Measurements from ENCODE around the gene CRHR2. TPM values are rescaled to one million over a fixed set of nuclear protein-coding genes. Genes with fewer than 3 reads are reported as not detected.

Gene CRHR2
- total and polyA plus RNA-seq, 2 experiments from 2014 or later = 0.39 to 0.77 TPM

DNA sequence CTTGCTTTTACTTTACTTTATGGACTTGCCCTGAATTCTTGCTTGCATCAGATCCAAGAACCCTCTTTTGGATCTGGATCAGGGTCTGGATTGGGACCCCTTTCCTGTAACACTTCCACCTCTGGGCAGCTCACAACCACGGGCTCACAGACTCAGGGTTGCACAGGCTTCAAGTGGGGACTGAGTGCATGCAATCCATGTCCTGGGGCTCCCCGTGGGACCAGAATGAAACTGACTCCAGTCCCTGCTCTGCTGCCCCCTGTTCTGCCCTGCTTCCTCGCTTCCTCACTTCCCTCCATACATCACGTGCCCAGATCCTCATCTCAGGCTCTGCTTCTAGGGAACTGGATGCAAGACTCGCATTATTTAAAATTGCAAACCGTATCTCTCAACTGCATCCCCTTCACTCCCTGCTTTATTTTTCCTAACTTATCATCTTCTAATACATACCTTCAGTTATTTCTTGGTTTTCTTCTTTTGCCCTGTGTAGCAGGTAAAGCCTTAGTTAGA is 46.4 kb upstream of the CRHR2 start:
- H3K27me3 ChIP-seq = no peaks in the 10 kb centered on the region
- H3K4me1 ChIP-seq (ENCODE audit: low read depth) = no peaks in the 10 kb centered on the region
- no peak overlapping the region for H3K27ac ChIP-seq
- TF ChIP-seq, protein P1, sequence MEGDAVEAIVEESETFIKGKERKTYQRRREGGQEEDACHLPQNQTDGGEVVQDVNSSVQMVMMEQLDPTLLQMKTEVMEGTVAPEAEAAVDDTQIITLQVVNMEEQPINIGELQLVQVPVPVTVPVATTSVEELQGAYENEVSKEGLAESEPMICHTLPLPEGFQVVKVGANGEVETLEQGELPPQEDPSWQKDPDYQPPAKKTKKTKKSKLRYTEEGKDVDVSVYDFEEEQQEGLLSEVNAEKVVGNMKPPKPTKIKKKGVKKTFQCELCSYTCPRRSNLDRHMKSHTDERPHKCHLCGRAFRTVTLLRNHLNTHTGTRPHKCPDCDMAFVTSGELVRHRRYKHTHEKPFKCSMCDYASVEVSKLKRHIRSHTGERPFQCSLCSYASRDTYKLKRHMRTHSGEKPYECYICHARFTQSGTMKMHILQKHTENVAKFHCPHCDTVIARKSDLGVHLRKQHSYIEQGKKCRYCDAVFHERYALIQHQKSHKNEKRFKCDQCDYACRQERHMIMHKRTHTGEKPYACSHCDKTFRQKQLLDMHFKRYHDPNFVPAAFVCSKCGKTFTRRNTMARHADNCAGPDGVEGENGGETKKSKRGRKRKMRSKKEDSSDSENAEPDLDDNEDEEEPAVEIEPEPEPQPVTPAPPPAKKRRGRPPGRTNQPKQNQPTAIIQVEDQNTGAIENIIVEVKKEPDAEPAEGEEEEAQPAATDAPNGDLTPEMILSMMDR (IDR thresholded peaks at IDR 0.05; ENCODE audit: low read depth, low read length) = no peak
- no peak for DNase-seq (ENCODE audit: low read depth in 1 of 2, low spot score in 1 of 2)
- H3K4me3 ChIP-seq = no peak overlapping the region
- H3K36me3 ChIP-seq = no peaks in the 10 kb centered on the region
- no peaks in the 10 kb centered on the region for H3K9me3 ChIP-seq (ENCODE audit: low read depth)

DNA sequence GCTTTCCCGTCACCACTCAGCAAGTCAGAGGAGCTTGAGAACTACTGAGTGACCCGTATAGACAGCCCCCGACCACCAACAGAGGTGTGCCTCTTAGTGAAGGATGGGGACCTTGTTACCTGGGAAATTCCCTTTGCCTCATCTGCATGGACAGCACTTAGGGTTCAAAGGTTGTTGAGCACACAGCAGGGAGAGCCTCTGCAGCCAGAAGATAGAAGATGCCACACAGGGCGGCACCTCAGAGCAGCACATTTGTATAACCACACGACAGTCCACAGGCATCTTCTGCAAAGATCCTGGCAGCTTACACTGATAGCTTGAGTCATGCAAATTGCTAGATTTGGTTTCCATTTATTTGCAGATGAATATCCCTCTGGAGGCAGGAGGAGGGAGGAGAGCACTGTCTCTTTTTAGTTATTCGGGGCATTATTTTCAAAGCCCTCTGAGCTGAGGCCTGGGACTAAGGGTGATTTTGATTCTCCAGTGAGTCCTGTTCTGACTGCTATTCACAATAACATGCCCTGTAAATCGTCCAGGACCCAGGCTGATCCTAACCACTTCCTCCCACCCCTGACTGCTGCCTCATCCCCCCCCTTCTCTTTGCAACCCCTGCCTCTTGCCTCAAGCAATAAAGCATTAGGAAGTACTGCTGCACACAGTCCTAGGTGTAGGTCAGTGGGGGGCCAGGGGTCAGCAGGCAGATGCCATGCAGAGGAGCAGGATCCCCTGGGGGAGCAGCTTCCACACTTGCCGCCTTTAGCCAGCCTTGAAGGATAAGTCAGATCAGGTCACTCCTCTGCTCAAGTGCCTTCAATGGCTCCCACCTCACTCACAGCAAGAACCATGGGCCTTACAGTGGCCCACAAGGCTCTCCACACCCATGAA is 45.0 kb upstream of the CRHR2 start:
- peak in 1 of 2 donors; percentile 5 for DNase-seq (ENCODE audit: low read depth in 1 of 2, low spot score in 1 of 2)
- Histone ChIP-seq H3K27me3 (no peaks in the 10 kb centered on the region), H3K36me3 (no peaks in the 10 kb centered on the region), H3K4me3 (no peak overlapping the region), H3K4me1 (ENCODE audit: low read depth) (no peaks in the 10 kb centered on the region), H3K27ac (no peak overlapping the region), H3K9me3 (ENCODE audit: low read depth) (no peaks in the 10 kb centered on the region)
- TF ChIP-seq, protein P1 (IDR thresholded peaks at IDR 0.05; ENCODE audit: low read depth, low read length) = no peak

DNA sequence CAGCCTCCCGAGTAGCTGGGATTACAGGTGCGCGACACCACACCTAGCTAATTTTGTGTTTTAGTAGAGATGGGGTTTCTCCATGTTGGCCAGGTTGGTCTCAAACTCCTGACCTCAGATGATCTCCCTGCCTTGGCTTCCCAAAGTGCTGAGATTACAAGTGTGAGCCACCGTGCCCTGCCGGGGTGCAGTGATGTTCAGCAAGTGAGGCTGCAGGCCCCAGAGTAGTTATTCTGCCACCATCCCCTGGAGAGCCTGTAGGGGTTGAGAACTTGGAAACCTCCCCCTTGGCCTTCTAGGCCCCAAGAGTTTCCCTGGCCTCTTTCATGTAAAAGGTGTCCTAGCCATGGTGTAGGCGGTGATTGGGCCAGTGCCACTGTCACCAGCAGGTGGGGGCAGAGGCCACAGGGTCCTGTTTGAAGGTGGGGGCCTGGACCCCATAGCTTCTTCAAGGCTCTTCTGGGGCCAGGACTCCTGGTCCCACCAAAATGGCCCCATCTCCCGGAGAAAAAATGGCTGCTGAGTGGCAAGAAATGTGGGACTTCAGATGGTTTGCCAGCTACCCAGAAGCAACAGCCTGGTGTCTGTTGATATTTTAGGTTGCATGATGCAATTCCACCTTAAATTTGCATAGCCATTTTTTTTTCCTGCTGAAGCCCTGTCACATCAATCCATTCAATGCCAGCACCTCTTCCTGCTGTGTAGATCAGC is 44.2 kb upstream of the CRHR2 start:
- Histone ChIP-seq H3K36me3 (no peaks in the 10 kb centered on the region), H3K27ac (no peak overlapping the region), H3K9me3 (ENCODE audit: low read depth) (no peaks in the 10 kb centered on the region), H3K27me3 (no peaks in the 10 kb centered on the region), H3K4me1 (ENCODE audit: low read depth) (no peaks in the 10 kb centered on the region), H3K4me3 (no peak overlapping the region)
- TF ChIP-seq, protein P1 (IDR thresholded peaks at IDR 0.05; ENCODE audit: low read depth, low read length) = no peak
- no peak for DNase-seq (ENCODE audit: low read depth in 1 of 2, low spot score in 1 of 2)

DNA sequence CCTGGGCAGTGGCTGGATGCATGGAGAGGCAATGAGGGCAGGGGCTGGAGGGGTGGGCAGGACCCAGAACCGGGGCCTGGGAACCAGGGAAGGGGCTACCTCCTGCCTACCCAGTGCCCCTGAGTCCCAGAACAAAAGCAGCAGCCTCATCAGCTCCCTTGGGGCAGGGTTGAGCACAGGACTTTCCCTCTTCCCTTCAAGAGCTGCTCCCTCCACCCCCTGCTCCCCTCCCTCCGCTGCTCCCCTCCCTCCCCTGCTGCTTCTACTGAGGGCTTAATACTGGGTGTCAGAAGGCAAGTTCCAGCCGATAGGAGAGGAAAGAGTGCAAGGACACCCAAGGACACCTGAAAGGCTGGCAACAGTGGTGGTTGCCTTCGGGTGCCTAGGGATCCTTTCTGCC is 41.5 kb upstream of the CRHR2 start:
- Histone ChIP-seq H3K27ac (no peak overlapping the region), H3K36me3 (no peaks in the 10 kb centered on the region), H3K27me3 (no peaks in the 10 kb centered on the region), H3K4me3 (no peak overlapping the region), H3K4me1 (ENCODE audit: low read depth) (no peaks in the 10 kb centered on the region), H3K9me3 (ENCODE audit: low read depth) (no peaks in the 10 kb centered on the region)
- TF ChIP-seq, protein P1 (IDR thresholded peaks at IDR 0.05; ENCODE audit: low read depth, low read length) = no peak
- no peak for DNase-seq (ENCODE audit: low read depth in 1 of 2, low spot score in 1 of 2)

DNA sequence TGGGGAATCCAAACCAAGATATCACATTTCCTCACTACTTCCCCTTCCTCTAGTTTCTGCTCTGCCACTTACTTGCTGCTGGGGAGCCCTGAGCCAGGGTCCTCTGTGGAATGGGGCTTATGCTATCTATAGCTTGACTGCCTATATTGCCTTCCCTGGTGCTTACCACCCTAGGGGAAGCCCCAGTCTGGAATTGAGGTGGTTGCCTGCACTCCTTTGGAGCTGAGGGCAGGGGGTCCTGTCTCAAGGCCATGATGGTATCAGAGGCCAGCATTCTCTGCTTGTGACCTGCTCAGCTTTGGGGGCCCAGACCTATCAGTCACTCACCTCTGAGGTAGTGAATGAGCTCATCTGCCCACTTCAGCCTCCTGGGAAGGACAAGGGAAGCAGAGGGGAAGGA is 40.4 kb upstream of the CRHR2 start:
- Histone ChIP-seq H3K36me3 (no peaks in the 10 kb centered on the region), H3K9me3 (ENCODE audit: low read depth) (no peaks in the 10 kb centered on the region), H3K4me1 (ENCODE audit: low read depth) (no peaks in the 10 kb centered on the region), H3K4me3 (no peak overlapping the region), H3K27ac (no peak overlapping the region), H3K27me3 (no peaks in the 10 kb centered on the region)
- DNase-seq (ENCODE audit: low read depth in 1 of 2, low spot score in 1 of 2) = no peak
- TF ChIP-seq, protein P1 (IDR thresholded peaks at IDR 0.05; ENCODE audit: low read depth, low read length) = no peak
